K562 (cell line): Measurements from ENCODE around the gene DPH2. TPM values are rescaled to one million over a fixed set of nuclear protein-coding genes. Genes with fewer than 3 reads are reported as not detected.

ENCODE experiments used
- ATAC-seq: fragments of 200-7000 bp; cut with Tn5 transposase; 3 replicates; pipeline ENCODE4 v1.9.1; 2020; ENCODE audit warnings: moderate library complexity
- BruUV-seq: library from RNA; stranded (reverse); fragments of 400-500 nt; replicated peaks from 2 replicates; lab custom pipeline; 2021; lab: Mats Ljungman, UMichigan
- CTCF ChIA-PET: fragments of 300-600 bp; formaldehyde crosslinking; extraction: SDS; loops from one replicate; lab custom pipeline; 2021; ENCODE audit warnings: low intra/inter-chr PET ratio; lab: Yijun Ruan, JAX
- POLR2A ChIA-PET: fragments of 300-600, 350-650 bp; sonication (Branson Sonifier 250); formaldehyde crosslinking; extraction: SDS; loops from one replicate; lab custom pipeline; 2021; ENCODE audit warnings: antibody characterized with exemption, inconsistent platforms; lab: Yijun Ruan, JAX
- DNase-seq, 4 experiments: peaks; one replicate each; pipeline versions ENCODE4 v3.0.0 to v3.0.0-alpha.2; 2011 to 2018; ENCODE audit warnings: low spot score in 3 of 4, mixed read lengths in 3 of 4; ENCODE audit errors: extremely low read depth in 1 of 4
- FAIRE-seq: peaks from 2 replicates; lab custom pipeline; 2011; peaks lifted over from hg19 to GRCh38; lab: Jason Lieb, UNC
- H2AFZ ChIP-seq: 2 replicates; pipeline ENCODE4 v1.6.0; 2011; ENCODE audit warnings: low read depth, low read length, control low read depth, inconsistent platforms
- H3K27ac ChIP-seq: fragments of 200-600 bp; 3 replicates; pipeline ENCODE4 v1.8.0; 2011; ENCODE audit warnings: low read depth, mild to moderate bottlenecking, control low read depth, inconsistent platforms, low read length, moderate library complexity, mixed read lengths; ENCODE audit errors: extremely low read depth
- H3K27me3 ChIP-seq, 2 experiments: fragments of 300-600 bp in 1 of 2; 2 replicates in 1 of 2; 3 replicates in 1 of 2; pipeline versions ENCODE4 v1.6.0 to v1.8.0; 2011; ENCODE audit warnings: inconsistent platforms in 2 of 2, low read length in 2 of 2, mild to moderate bottlenecking in 1 of 2, mixed read lengths in 1 of 2, moderate library complexity in 1 of 2; ENCODE audit not compliant: control insufficient read depth in 2 of 2, insufficient read depth in 2 of 2
- H3K36me3 ChIP-seq: fragments of 300-600 bp; 3 replicates; pipeline ENCODE4 v1.8.0; 2011; ENCODE audit warnings: mild to moderate bottlenecking, low read length, inconsistent platforms; ENCODE audit not compliant: control insufficient read depth, insufficient read depth
- H3K4me1 ChIP-seq, 2 experiments: fragments of 200-600 bp in 1 of 2; replicated peaks in 1 of 2; 2 replicates in 1 of 2; 3 replicates in 1 of 2; pipeline versions ENCODE4 v1.5.1 to v1.8.0; 2011; ENCODE audit warnings: inconsistent platforms in 2 of 2, low read length in 2 of 2, mild to moderate bottlenecking in 1 of 2, mixed read lengths in 1 of 2, moderate library complexity in 1 of 2; ENCODE audit not compliant: control insufficient read depth in 2 of 2, insufficient read depth in 2 of 2
- H3K4me2 ChIP-seq: 2 replicates; pipeline ENCODE4 v1.6.1; 2011; ENCODE audit warnings: low read length, control low read depth, inconsistent platforms, mixed read lengths; ENCODE audit not compliant: insufficient read depth
- H3K4me3 ChIP-seq: fragments of 200-600 bp; sonication (generic), shearing (Covaris generic); 2 replicates; pipeline ENCODE4 v1.5.1; 2016; ENCODE audit warnings: control low read depth, inconsistent platforms
- H3K79me2 ChIP-seq: fragments of 200-600 bp; 3 replicates; pipeline ENCODE4 v1.8.0; 2011; ENCODE audit warnings: low read length, inconsistent platforms; ENCODE audit not compliant: control insufficient read depth, insufficient read depth
- H3K9ac ChIP-seq, 2 experiments: 2 replicates each; pipeline versions ENCODE4 v1.6.0 to v1.6.1; 2011; ENCODE audit warnings: low read depth in 2 of 2, low read length in 2 of 2, control low read depth in 1 of 2, inconsistent platforms in 1 of 2, mild to moderate bottlenecking in 1 of 2, mixed read lengths in 1 of 2; ENCODE audit not compliant: insufficient read depth in 1 of 2
- H3K9me1 ChIP-seq: one replicate; pipeline ENCODE4 v1.6.0; 2011; ENCODE audit warnings: inconsistent platforms, mild to moderate bottlenecking, low read length, moderate library complexity; ENCODE audit not compliant: control insufficient read depth, insufficient read depth
- H3K9me3 ChIP-seq: replicated peaks from 2 replicates; pipeline ENCODE4 v1.5.1; 2011; ENCODE audit warnings: low read depth, low read length, inconsistent platforms; ENCODE audit not compliant: control insufficient read depth, insufficient read depth
- H4K20me1 ChIP-seq: replicated peaks from 2 replicates; pipeline ENCODE4 v1.6.1; 2011; ENCODE audit warnings: low read length, inconsistent platforms, mixed read lengths; ENCODE audit not compliant: control insufficient read depth, insufficient read depth
- ATF1 ChIP-seq, 2 experiments: fragments of 450-650 bp in 1 of 2; IDR thresholded peaks; 2 replicates each; pipeline ENCODE4 v1.6.1; 2016; ENCODE audit warnings: missing compliant biosample characterization in 1 of 2, missing genetic modification characterization in 1 of 2
- CBX8 ChIP-seq: fragments of 200-600 bp; sonication (generic); IDR thresholded peaks from 2 replicates; pipeline ENCODE4 v1.6.1; 2012; ENCODE audit warnings: borderline replicate concordance, mixed run types, low read depth, mild to moderate bottlenecking, moderate library complexity, mixed read lengths, low read length, control low read depth, inconsistent platforms; ENCODE audit not compliant: poor library complexity, severe bottlenecking; ENCODE audit errors: extremely low read depth
- DEAF1 ChIP-seq: fragments of 450-650 bp; formaldehyde crosslinking; IDR thresholded peaks from 2 replicates; pipeline ENCODE4 v1.4.0; 2020; ENCODE audit warnings: mild to moderate bottlenecking, moderate library complexity
- FUS ChIP-seq: fragments of 200-400 bp; formaldehyde crosslinking; optimal IDR thresholded peaks from 2 replicates; pipeline ENCODE3; 2017; ENCODE audit warnings: low read depth, low read length
- HEY1 ChIP-seq: fragments of 250-450 bp; sonication (Bioruptor Pico); IDR thresholded peaks from 2 replicates; pipeline ENCODE4 v1.5.0; 2020; ENCODE audit warnings: mild to moderate bottlenecking, moderate library complexity, borderline replicate concordance
- HOXB6 ChIP-seq: fragments of 250-450 bp; sonication (Bioruptor Pico); IDR thresholded peaks from 2 replicates; pipeline ENCODE4 v1.5.1; 2022; ENCODE audit warnings: mild to moderate bottlenecking, borderline replicate concordance
- POLR2G ChIP-seq: fragments of 200-400 bp; formaldehyde crosslinking; IDR thresholded peaks from 2 replicates; pipeline ENCODE4 v1.6.1; 2017; ENCODE audit warnings: low read depth, mild to moderate bottlenecking, antibody characterized with exemption, low read length, moderate library complexity
- RBFOX2 ChIP-seq: fragments of 200-400 bp; formaldehyde crosslinking; IDR thresholded peaks from 2 replicates; pipeline ENCODE4 v1.6.1; 2017; ENCODE audit warnings: low read depth, mild to moderate bottlenecking, low read length, moderate library complexity
- SAP30 ChIP-seq: fragments of 200-600 bp; sonication (generic); IDR thresholded peaks from 2 replicates; pipeline ENCODE4 v1.6.1; 2012; ENCODE audit warnings: borderline replicate concordance, low read depth, mild to moderate bottlenecking, moderate library complexity, low read length, control low read depth, inconsistent platforms; ENCODE audit not compliant: insufficient read depth, poor library complexity, severe bottlenecking
- ZNF830 ChIP-seq: fragments of 250-450 bp; sonication (Bioruptor Pico); IDR thresholded peaks from 2 replicates; pipeline ENCODE4 v1.5.0; 2021; ENCODE audit warnings: mild to moderate bottlenecking
- WGBS: fragments of 100-300 bp; shearing (Covaris generic); methylation state at CpG from one replicate; pipeline ENCODE4 v1.1.6; 2016; ENCODE audit warnings: low coverage, mixed read lengths; ENCODE audit not compliant: insufficient coverage; ENCODE audit errors: missing lambda C conversion rate; 5-methylcytosine and 5-hydroxymethylcytosine counted together
- in situ Hi-C: fragments of 300-500 bp; cut with MboI; formaldehyde crosslinking; loops from 4 replicates; pipeline ENCODE4 v1.15.0; 2018; ENCODE audit warnings: inconsistent platforms, mixed read lengths
- intact Hi-C: fragments of 100-400 bp; cut with micrococcal nuclease; formaldehyde crosslinking; loops from 2 replicates; pipeline ENCODE4 v1.14.2; 2022
- polyA plus RNA-seq, 8 experiments: library from polyadenylated mRNA; depleted of rRNA in 4 of 8; stranded (reverse) in 5 of 8; unstranded in 3 of 8; fragments of >200 nt; fragmentation: Nextera tagmentation in 2 of 8; fragmentation: Illumina TruSeq in 1 of 8; extraction: Ambion mirVana in 2 of 8; extraction: Trizol in 1 of 8; gene quantifications; 2 replicates each; pipeline versions ENCODE4 v1.2.1 to v1.2.3, GENCODE V29; 2011 to 2014; ENCODE audit warnings: inconsistent platforms in 1 of 8, missing spikeins in 1 of 8
- total RNA-seq, 7 experiments: library from RNA; depleted of rRNA in 6 of 7; stranded (reverse); fragments of >200 nt in 6 of 7; fragmentation: Illumina TruSeq in 2 of 7; extraction: Trizol in 2 of 7; gene quantifications; 2 replicates each; pipeline versions ENCODE4 v1.2.1 to v1.2.3, GENCODE V29; 2011 to 2021; ENCODE audit warnings: low replicate concordance in 1 of 7
- TF ChIP-seq, protein P1 (sequence below): sonication (generic); formaldehyde crosslinking; IDR thresholded peaks from 2 replicates; pipeline ENCODE4 v1.8.1; 2023; ENCODE audit warnings: missing genetic modification reagents, mild to moderate bottlenecking, borderline replicate concordance

DPH2 gene
- total and polyA plus RNA-seq, 9 of the 15 experiments (the other 6 are each of a cell fraction or from before 2014, with no cell fraction given): 17.9 to 94.1 (median 68.1) TPM

- Histone ChIP-seq H3K4me3 (no peak overlapping the region), H3K9ac (peak overlapping the region in 1 of 2 experiments; percentile 38; a peak in 2 of 4 replicates), H3K36me3 (no peaks in the 10 kb centered on the region), H3K27me3 (no peaks in the 10 kb centered on the region), H3K4me1 (peaks cover 9 to 70% of the 10 kb centered on the region in 2 experiments; a peak in 4 of 5 replicates), H3K79me2 (no peaks in the 10 kb centered on the region), H3K9me3 (no peaks in the 10 kb centered on the region), H2AFZ (no peak overlapping the region), H4K20me1 (no peaks in the 10 kb centered on the region), H3K9me1 (peaks cover 5% of the 10 kb centered on the region), H3K4me2 (no peak overlapping the region), H3K27ac (no peak overlapping the region)
- FAIRE-seq (no peak), DNase-seq (no peak), ATAC-seq (no peak)
- TF ChIP-seq HEY1 (no peak), SAP30 (no peak), POLR2G (peak; percentile 70), CBX8 (no peak), RBFOX2 (0 out of 2 replicates have a peak, but pooled peaks have one; percentile 6), HOXB6 (CRISPR knock-in tag) (no peak), FUS (no peak), ATF1 (CRISPR knock-in tag; IDR thresholded peaks at IDR 0.05) (peak; percentile 4; the same call in 1 of the 2 replicates), ATF1 (tag; IDR thresholded peaks at IDR 0.05) (no peak), DEAF1 (CRISPR knock-in tag) (no peak), ZNF830 (CRISPR knock-in tag) (no peak)
- TF ChIP-seq, protein P1, sequence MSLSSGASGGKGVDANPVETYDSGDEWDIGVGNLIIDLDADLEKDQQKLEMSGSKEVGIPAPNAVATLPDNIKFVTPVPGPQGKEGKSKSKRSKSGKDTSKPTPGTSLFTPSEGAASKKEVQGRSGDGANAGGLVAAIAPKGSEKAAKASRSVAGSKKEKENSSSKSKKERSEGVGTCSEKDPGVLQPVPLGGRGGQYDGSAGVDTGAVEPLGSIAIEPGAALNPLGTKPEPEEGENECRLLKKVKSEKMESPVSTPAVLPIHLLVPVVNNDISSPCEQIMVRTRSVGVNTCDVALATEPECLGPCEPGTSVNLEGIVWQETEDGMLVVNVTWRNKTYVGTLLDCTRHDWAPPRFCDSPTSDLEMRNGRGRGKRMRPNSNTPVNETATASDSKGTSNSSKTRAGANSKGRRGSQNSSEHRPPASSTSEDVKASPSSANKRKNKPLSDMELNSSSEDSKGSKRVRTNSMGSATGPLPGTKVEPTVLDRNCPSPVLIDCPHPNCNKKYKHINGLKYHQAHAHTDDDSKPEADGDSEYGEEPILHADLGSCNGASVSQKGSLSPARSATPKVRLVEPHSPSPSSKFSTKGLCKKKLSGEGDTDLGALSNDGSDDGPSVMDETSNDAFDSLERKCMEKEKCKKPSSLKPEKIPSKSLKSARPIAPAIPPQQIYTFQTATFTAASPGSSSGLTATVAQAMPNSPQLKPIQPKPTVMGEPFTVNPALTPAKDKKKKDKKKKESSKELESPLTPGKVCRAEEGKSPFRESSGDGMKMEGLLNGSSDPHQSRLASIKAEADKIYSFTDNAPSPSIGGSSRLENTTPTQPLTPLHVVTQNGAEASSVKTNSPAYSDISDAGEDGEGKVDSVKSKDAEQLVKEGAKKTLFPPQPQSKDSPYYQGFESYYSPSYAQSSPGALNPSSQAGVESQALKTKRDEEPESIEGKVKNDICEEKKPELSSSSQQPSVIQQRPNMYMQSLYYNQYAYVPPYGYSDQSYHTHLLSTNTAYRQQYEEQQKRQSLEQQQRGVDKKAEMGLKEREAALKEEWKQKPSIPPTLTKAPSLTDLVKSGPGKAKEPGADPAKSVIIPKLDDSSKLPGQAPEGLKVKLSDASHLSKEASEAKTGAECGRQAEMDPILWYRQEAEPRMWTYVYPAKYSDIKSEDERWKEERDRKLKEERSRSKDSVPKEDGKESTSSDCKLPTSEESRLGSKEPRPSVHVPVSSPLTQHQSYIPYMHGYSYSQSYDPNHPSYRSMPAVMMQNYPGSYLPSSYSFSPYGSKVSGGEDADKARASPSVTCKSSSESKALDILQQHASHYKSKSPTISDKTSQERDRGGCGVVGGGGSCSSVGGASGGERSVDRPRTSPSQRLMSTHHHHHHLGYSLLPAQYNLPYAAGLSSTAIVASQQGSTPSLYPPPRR: no peak
- WGBS: 78% methylated on average over 21 of the region's 21 CpGs
- in situ Hi-C loops (no loop called here), intact Hi-C loops (loop anchor here (2.0 to 10.0 kb wide), 2 partner anchors 53 to 299 kb away; no protein-coding TSS in a partner anchor)
- ChIA-PET POLR2A (interaction anchor here (0.7 to 2.0 kb wide), 4 partner anchors 9 to 725 kb away, joined by 3 to 9 read pairs (median 4); no protein-coding TSS in a partner anchor), CTCF (interaction anchor here (2.1 kb wide), 1 partner anchor 40 kb away, joined by 21 read pairs; no protein-coding TSS in a partner anchor)
- BruUV-seq: no TSS peak
Measured at GRCh38 chr1:43995984-43996732, 26.3 kb downstream of the DPH2 start.
